ENCODE results near the gene SLC10A4. TPM values are rescaled to one million over a fixed set of nuclear protein-coding genes. Genes with fewer than 3 reads are reported as not detected.

The SLC10A4 gene
- total and polyA plus RNA-seq, 2 of the 8 experiments (the other 6 are each of a cell fraction or from before 2014, with no cell fraction given): 4.5 to 5.6 TPM

- POLR2A ChIA-PET (ENCODE audit: partially characterized antibody): no interaction called here
- Histone ChIP-seq H3K4me3 (ENCODE audit: extremely low read depth in 1 of 4, insufficient read depth in 2 of 4, low read depth in 3 of 4, low read length in 4 of 4) (no peak overlapping the region), H3K56ac (replicated peaks; ENCODE audit: insufficient read length, low read depth, low read length) (no peak overlapping the region), H3K23ac (ENCODE audit: insufficient read length) (no peak overlapping the region), H3K79me1 (ENCODE audit: low read depth, low read length) (no peaks in the 10 kb centered on the region), H3K27me3 (replicated peaks in 1 of 4; ENCODE audit: control insufficient read depth in 3 of 4, extremely low read depth in 1 of 4, insufficient read depth in 3 of 4, low read length in 3 of 4) (no peaks in the 10 kb centered on the region), H2BK20ac (ENCODE audit: low read length) (no peak overlapping the region), H2BK15ac (ENCODE audit: low read length) (no peak overlapping the region), H2BK120ac (replicated peaks; ENCODE audit: low read depth, low read length) (no peak overlapping the region), H2AK5ac (ENCODE audit: low read depth, low read length) (no peak overlapping the region), H3K23me2 (ENCODE audit: low read depth, low read length) (no peaks in the 10 kb centered on the region), H4K8ac (ENCODE audit: extremely low read depth, insufficient read depth, low read length) (no peak overlapping the region), H3K4me1 (replicated peaks in 1 of 4; ENCODE audit: control insufficient read depth in 3 of 4, insufficient read depth in 4 of 4, low read length in 3 of 4) (no peaks in the 10 kb centered on the region), H3K4ac (replicated peaks; ENCODE audit: insufficient read length, low read depth, low read length) (no peak overlapping the region), H3K14ac (ENCODE audit: insufficient read length) (no peak overlapping the region), H3K9me3 (ENCODE audit: insufficient read depth in 2 of 2, low read depth in 1 of 2, low read length in 1 of 2) (no peaks in the 10 kb centered on the region), H3K36me3 (ENCODE audit: control insufficient read depth in 2 of 4, insufficient read depth in 4 of 4, low read length in 3 of 4) (no peaks in the 10 kb centered on the region), H2BK5ac (ENCODE audit: low read depth, low read length) (no peak overlapping the region), H3K9ac (replicated peaks in 1 of 4; ENCODE audit: extremely low read depth in 1 of 4, low read depth in 3 of 4, low read length in 3 of 4) (no peak overlapping the region), H2BK12ac (ENCODE audit: low read depth, low read length) (no peak overlapping the region), H3K79me2 (ENCODE audit: control insufficient read depth in 1 of 2, insufficient read depth in 2 of 2, low read length in 2 of 2) (no peaks in the 10 kb centered on the region), H4K91ac (replicated peaks; ENCODE audit: insufficient read length, low read length) (no peak overlapping the region), H3K4me2 (ENCODE audit: insufficient read depth in 1 of 2, low read depth in 2 of 2, low read length in 2 of 2) (no peak overlapping the region), H4K5ac (ENCODE audit: insufficient read length, low read depth, low read length) (no peak overlapping the region), H2AFZ (ENCODE audit: low read length) (no peak overlapping the region), H4K20me1 (replicated peaks in 1 of 2; ENCODE audit: control insufficient read depth in 1 of 2, insufficient read depth in 2 of 2, low read length in 2 of 2) (no peaks in the 10 kb centered on the region), H3K18ac (ENCODE audit: extremely low read depth, low read length) (no peak overlapping the region), H3K27ac (ENCODE audit: low read depth, low read length) (no peak overlapping the region)
- 89% methylated on average over 2 of the region's 2 CpGs; no CpG with 5 or more reads in 1 of the 2 experiments for whole genome bisulfite sequencing, 2 experiments (ENCODE audit: extremely low coverage in 1 of 2, insufficient coverage in 1 of 2, insufficient read length in 1 of 2, insufficient replicate concordance in 2 of 2, low coverage in 1 of 2, low lambda C conversion rate in 2 of 2, missing lambda C conversion rate in 1 of 2)
- CTCF ChIA-PET (ENCODE audit: partially characterized antibody): interaction anchor here (1.0 to 1.4 kb wide), 3 partner anchors 8 to 67 kb away, joined by 3 read pairs; no protein-coding TSS in a partner anchor
- no peak for FAIRE-seq
- DNase-seq (ENCODE audit: low read depth in 1 of 2, low spot score in 2 of 2): no peak
- TF ChIP-seq ATF2 (IDR thresholded peaks at IDR 0.05; ENCODE audit: low read length) (no peak), HDAC2 (IDR thresholded peaks at IDR 0.05; ENCODE audit: borderline replicate concordance in 1 of 2, low read depth in 2 of 2, low read length in 2 of 2) (no peak), POLR2A (IDR thresholded peaks at IDR 0.05; ENCODE audit: control extremely low read depth in 1 of 2, low read depth in 2 of 2, low read length in 2 of 2) (no peak), CBX8 (IDR thresholded peaks at IDR 0.05; ENCODE audit: borderline replicate concordance, low read depth, low read length) (no peak), RBBP5 (IDR thresholded peaks at IDR 0.05; ENCODE audit: borderline replicate concordance, low read depth, low read length) (no peak), GABPA (IDR thresholded peaks at IDR 0.05; ENCODE audit: borderline replicate concordance, insufficient read depth, low read length) (no peak), POU5F1 (IDR thresholded peaks at IDR 0.05; ENCODE audit: low read depth, low read length) (no peak), CREB1 (IDR thresholded peaks at IDR 0.05) (no peak), KDM5A (IDR thresholded peaks at IDR 0.05; ENCODE audit: low read length) (no peak), ATF3 (IDR thresholded peaks at IDR 0.05; ENCODE audit: insufficient read depth, low read depth, low read length) (no peak), CTBP2 (IDR thresholded peaks at IDR 0.05; ENCODE audit: borderline replicate concordance, insufficient read depth, insufficient read length, low read length) (no peak), FOSL1 (IDR thresholded peaks at IDR 0.05; ENCODE audit: insufficient read depth, low read depth, low read length) (no peak)
These were observed 28.6 kb upstream of the SLC10A4 start for GRCh38 chr4:48454591-48454990.
